HEK293 (cell line): ENCODE results near the gene SMIM10.

Experiments
- MYNN ChIP-seq: fragments of 450-650 bp; formaldehyde crosslinking; IDR thresholded peaks from 2 replicates; pipeline ENCODE4 v1.5.1; 2016; ENCODE audit warnings: missing biosample characterization, missing genetic modification characterization, borderline replicate concordance
- OSR2 ChIP-seq: fragments of 450-650 bp; formaldehyde crosslinking; IDR thresholded peaks from 2 replicates; pipeline ENCODE4 v1.5.1; 2016; ENCODE audit warnings: missing biosample characterization, missing genetic modification characterization
- PRDM4 ChIP-seq: fragments of 450-650 bp; formaldehyde crosslinking; IDR thresholded peaks from 2 replicates; pipeline ENCODE4 v1.5.1; 2017; ENCODE audit warnings: missing biosample characterization, missing genetic modification characterization
- ZBTB17 ChIP-seq: fragments of 450-650 bp; formaldehyde crosslinking; IDR thresholded peaks from 2 replicates; pipeline ENCODE4 v1.5.1; 2016; ENCODE audit warnings: missing biosample characterization, missing genetic modification characterization
- ZBTB48 ChIP-seq: fragments of 450-650 bp; formaldehyde crosslinking; IDR thresholded peaks from 2 replicates; pipeline ENCODE4 v1.5.1; 2016; ENCODE audit warnings: missing biosample characterization, missing genetic modification characterization
- ZFHX2 ChIP-seq: fragments of 450-650 bp; formaldehyde crosslinking; conservative IDR thresholded peaks from 2 replicates; pipeline ENCODE4 v1.5.1; 2016; ENCODE audit warnings: missing biosample characterization, missing genetic modification characterization
- ZNF169 ChIP-seq: fragments of 450-650 bp; formaldehyde crosslinking; IDR thresholded peaks from 2 replicates; pipeline ENCODE4 v1.5.1; 2016; ENCODE audit warnings: missing biosample characterization, missing genetic modification characterization
- ZNF184 ChIP-seq: fragments of 450-650 bp; IDR thresholded peaks from 2 replicates; pipeline ENCODE4 v1.5.1; 2018; ENCODE audit warnings: missing biosample characterization, mild to moderate bottlenecking, missing genetic modification characterization
- ZNF211 ChIP-seq: fragments of 450-650 bp; formaldehyde crosslinking; IDR thresholded peaks from 2 replicates; pipeline ENCODE4 v1.5.1; 2016; ENCODE audit warnings: low read depth, missing biosample characterization, missing genetic modification characterization
- ZNF24 ChIP-seq: fragments of 450-650 bp; formaldehyde crosslinking; IDR thresholded peaks from 2 replicates; pipeline ENCODE4 v1.5.1; 2016; ENCODE audit warnings: missing biosample characterization, missing genetic modification characterization
- ZNF248 ChIP-seq: fragments of 450-650 bp; formaldehyde crosslinking; IDR thresholded peaks from 2 replicates; pipeline ENCODE4 v1.5.1; 2017; ENCODE audit warnings: missing biosample characterization, missing genetic modification characterization
- ZNF335 ChIP-seq: fragments of 450-650 bp; formaldehyde crosslinking; conservative IDR thresholded peaks from 2 replicates; pipeline ENCODE4 v1.5.1; 2016; ENCODE audit warnings: missing biosample characterization, missing genetic modification characterization
- ZNF366 ChIP-seq: fragments of 450-650 bp; formaldehyde crosslinking; conservative IDR thresholded peaks from 2 replicates; pipeline ENCODE4 v1.5.1; 2016; ENCODE audit warnings: missing biosample characterization, missing genetic modification characterization
- ZNF404 ChIP-seq: fragments of 450-650 bp; formaldehyde crosslinking; IDR thresholded peaks from 2 replicates; pipeline ENCODE4 v1.5.1; 2017; ENCODE audit warnings: missing biosample characterization, missing genetic modification characterization
- ZNF658 ChIP-seq: fragments of 450-650 bp; formaldehyde crosslinking; IDR thresholded peaks from 2 replicates; pipeline ENCODE4; 2016; ENCODE audit warnings: missing biosample characterization, missing genetic modification characterization
- ZNF660 ChIP-seq: fragments of 450-650 bp; IDR thresholded peaks from 2 replicates; pipeline ENCODE4 v1.5.1; 2018; ENCODE audit warnings: missing biosample characterization, mild to moderate bottlenecking, missing genetic modification characterization
- ZNF670 ChIP-seq: fragments of 450-650 bp; formaldehyde crosslinking; IDR thresholded peaks from 2 replicates; pipeline ENCODE4 v1.5.1; 2016; ENCODE audit warnings: missing biosample characterization, missing genetic modification characterization, low read depth
- ZNF677 ChIP-seq: fragments of 450-650 bp; IDR thresholded peaks from 2 replicates; pipeline ENCODE4 v1.5.0; 2018; ENCODE audit warnings: missing biosample characterization, mild to moderate bottlenecking, missing genetic modification characterization, moderate library complexity
- ZNF843 ChIP-seq: fragments of 450-650 bp; formaldehyde crosslinking; IDR thresholded peaks from 2 replicates; pipeline ENCODE4 v1.5.1; 2016; ENCODE audit warnings: missing biosample characterization, missing genetic modification characterization
- ZSCAN16 ChIP-seq: fragments of 450-650 bp; formaldehyde crosslinking; IDR thresholded peaks from 2 replicates; pipeline ENCODE4 v1.5.1; 2016; ENCODE audit warnings: missing biosample characterization, missing genetic modification characterization
- ZSCAN30 ChIP-seq: fragments of 450-650 bp; IDR thresholded peaks from 2 replicates; pipeline ENCODE4 v1.5.1; 2018; ENCODE audit warnings: missing biosample characterization, mild to moderate bottlenecking, missing genetic modification characterization, moderate library complexity
- TF ChIP-seq, protein P1 (sequence below): fragments of 450-650 bp; formaldehyde crosslinking; IDR thresholded peaks from 2 replicates; pipeline ENCODE4 v1.5.1; 2016; ENCODE audit warnings: missing biosample characterization, missing genetic modification characterization
- TF ChIP-seq, protein P2 (sequence below): fragments of 450-650 bp; formaldehyde crosslinking; IDR thresholded peaks from 2 replicates; pipeline ENCODE4 v1.5.1; 2016; ENCODE audit warnings: missing biosample characterization, missing genetic modification characterization
- TF ChIP-seq, protein P3 (sequence below): fragments of 450-650 bp; formaldehyde crosslinking; IDR thresholded peaks from 2 replicates; pipeline ENCODE4 v1.5.1; 2017; ENCODE audit warnings: missing biosample characterization, mild to moderate bottlenecking, missing genetic modification characterization, moderate library complexity
- TF ChIP-seq, protein P4 (sequence below): fragments of 450-650 bp; formaldehyde crosslinking; conservative IDR thresholded peaks from 2 replicates; pipeline ENCODE4 v1.5.1; 2016; ENCODE audit warnings: low read depth, missing biosample characterization, missing genetic modification characterization
- TF ChIP-seq, protein P5 (sequence below): fragments of 450-650 bp; formaldehyde crosslinking; IDR thresholded peaks from 2 replicates; pipeline ENCODE4 v1.5.1; 2016; ENCODE audit warnings: missing biosample characterization, missing genetic modification characterization

The SMIM10 gene

GRCh38 chrX:134990801-134991481 lies at the start of gene SMIM10 (continued):
- TF ChIP-seq, protein P1, sequence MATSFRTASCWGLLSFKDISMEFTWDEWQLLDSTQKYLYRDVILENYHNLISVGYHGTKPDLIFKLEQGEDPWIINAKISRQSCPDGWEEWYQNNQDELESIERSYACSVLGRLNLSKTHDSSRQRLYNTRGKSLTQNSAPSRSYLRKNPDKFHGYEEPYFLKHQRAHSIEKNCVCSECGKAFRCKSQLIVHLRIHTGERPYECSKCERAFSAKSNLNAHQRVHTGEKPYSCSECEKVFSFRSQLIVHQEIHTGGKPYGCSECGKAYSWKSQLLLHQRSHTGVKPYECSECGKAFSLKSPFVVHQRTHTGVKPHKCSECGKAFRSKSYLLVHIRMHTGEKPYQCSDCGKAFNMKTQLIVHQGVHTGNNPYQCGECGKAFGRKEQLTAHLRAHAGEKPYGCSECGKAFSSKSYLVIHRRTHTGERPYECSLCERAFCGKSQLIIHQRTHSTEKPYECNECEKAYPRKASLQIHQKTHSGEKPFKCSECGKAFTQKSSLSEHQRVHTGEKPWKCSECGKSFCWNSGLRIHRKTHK (tag by site-specific recombination) = no peak
- TF ChIP-seq ZSCAN16 (tag by site-specific recombination) (no peak), ZNF658 (tag by site-specific recombination) (no peak), ZNF335 (tag by site-specific recombination) (peak; percentile 93), ZSCAN30 (tag by site-specific recombination) (peak; percentile 80), ZNF169 (tag by site-specific recombination) (no peak), ZNF404 (no peak), ZNF248 (tag by site-specific recombination) (no peak), ZNF677 (tag by site-specific recombination) (peak; percentile 42; the same call in 1 of the 2 replicates), ZNF670 (tag by site-specific recombination) (no peak), ZNF24 (tag by site-specific recombination) (peak; percentile 62), ZBTB17 (tag by site-specific recombination) (peak; percentile 84), MYNN (tag by site-specific recombination) (no peak), ZNF660 (tag by site-specific recombination) (peak; percentile 88), ZFHX2 (tag by site-specific recombination) (peak; percentile 83), PRDM4 (tag by site-specific recombination) (no peak), ZBTB48 (tag by site-specific recombination) (peak; percentile 69; the same call in 1 of the 2 replicates), ZNF211 (tag by site-specific recombination) (no peak), ZNF184 (peak; percentile 78; the same call in 1 of the 2 replicates), ZNF843 (peak; percentile 60), ZNF366 (tag by site-specific recombination) (peak; percentile 90), OSR2 (tag by site-specific recombination) (peak; percentile 36; the same call in 1 of the 2 replicates)
- TF ChIP-seq, protein P2, sequence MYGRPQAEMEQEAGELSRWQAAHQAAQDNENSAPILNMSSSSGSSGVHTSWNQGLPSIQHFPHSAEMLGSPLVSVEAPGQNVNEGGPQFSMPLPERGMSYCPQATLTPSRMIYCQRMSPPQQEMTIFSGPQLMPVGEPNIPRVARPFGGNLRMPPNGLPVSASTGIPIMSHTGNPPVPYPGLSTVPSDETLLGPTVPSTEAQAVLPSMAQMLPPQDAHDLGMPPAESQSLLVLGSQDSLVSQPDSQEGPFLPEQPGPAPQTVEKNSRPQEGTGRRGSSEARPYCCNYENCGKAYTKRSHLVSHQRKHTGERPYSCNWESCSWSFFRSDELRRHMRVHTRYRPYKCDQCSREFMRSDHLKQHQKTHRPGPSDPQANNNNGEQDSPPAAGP (tag by site-specific recombination) = peak; percentile 82; the same call in 1 of the 2 replicates
- TF ChIP-seq, protein P3, sequence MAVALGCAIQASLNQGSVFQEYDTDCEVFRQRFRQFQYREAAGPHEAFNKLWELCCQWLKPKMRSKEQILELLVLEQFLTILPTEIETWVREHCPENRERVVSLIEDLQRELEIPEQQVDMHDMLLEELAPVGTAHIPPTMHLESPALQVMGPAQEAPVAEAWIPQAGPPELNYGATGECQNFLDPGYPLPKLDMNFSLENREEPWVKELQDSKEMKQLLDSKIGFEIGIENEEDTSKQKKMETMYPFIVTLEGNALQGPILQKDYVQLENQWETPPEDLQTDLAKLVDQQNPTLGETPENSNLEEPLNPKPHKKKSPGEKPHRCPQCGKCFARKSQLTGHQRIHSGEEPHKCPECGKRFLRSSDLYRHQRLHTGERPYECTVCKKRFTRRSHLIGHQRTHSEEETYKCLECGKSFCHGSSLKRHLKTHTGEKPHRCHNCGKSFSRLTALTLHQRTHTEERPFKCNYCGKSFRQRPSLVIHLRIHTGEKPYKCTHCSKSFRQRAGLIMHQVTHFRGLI (tag by site-specific recombination) = peak; percentile 30; the same call in 1 of the 2 replicates
- TF ChIP-seq, protein P4, sequence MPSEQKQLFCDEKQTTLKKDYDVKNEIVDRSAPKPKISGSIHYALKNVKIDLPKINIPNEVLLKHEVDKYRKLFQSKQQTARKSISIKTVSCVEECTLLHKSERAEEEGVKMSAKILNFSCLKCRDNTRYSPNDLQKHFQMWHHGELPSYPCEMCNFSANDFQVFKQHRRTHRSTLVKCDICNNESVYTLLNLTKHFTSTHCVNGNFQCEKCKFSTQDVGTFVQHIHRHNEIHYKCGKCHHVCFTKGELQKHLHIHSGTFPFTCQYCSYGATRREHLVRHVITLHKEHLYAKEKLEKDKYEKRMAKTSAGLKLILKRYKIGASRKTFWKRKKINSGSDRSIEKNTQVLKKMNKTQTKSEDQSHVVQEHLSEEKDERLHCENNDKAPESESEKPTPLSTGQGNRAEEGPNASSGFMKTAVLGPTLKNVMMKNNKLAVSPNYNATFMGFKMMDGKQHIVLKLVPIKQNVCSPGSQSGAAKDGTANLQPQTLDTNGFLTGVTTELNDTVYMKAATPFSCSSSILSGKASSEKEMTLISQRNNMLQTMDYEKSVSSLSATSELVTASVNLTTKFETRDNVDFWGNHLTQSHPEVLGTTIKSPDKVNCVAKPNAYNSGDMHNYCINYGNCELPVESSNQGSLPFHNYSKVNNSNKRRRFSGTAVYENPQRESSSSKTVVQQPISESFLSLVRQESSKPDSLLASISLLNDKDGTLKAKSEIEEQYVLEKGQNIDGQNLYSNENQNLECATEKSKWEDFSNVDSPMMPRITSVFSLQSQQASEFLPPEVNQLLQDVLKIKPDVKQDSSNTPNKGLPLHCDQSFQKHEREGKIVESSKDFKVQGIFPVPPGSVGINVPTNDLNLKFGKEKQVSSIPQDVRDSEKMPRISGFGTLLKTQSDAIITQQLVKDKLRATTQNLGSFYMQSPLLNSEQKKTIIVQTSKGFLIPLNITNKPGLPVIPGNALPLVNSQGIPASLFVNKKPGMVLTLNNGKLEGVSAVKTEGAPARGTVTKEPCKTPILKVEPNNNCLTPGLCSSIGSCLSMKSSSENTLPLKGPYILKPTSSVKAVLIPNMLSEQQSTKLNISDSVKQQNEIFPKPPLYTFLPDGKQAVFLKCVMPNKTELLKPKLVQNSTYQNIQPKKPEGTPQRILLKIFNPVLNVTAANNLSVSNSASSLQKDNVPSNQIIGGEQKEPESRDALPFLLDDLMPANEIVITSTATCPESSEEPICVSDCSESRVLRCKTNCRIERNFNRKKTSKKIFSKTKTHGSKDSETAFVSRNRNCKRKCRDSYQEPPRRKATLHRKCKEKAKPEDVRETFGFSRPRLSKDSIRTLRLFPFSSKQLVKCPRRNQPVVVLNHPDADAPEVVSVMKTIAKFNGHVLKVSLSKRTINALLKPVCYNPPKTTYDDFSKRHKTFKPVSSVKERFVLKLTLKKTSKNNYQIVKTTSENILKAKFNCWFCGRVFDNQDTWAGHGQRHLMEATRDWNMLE (tag by site-specific recombination) = peak; percentile 37; the same call in 1 of the 2 replicates
- TF ChIP-seq, protein P5, sequence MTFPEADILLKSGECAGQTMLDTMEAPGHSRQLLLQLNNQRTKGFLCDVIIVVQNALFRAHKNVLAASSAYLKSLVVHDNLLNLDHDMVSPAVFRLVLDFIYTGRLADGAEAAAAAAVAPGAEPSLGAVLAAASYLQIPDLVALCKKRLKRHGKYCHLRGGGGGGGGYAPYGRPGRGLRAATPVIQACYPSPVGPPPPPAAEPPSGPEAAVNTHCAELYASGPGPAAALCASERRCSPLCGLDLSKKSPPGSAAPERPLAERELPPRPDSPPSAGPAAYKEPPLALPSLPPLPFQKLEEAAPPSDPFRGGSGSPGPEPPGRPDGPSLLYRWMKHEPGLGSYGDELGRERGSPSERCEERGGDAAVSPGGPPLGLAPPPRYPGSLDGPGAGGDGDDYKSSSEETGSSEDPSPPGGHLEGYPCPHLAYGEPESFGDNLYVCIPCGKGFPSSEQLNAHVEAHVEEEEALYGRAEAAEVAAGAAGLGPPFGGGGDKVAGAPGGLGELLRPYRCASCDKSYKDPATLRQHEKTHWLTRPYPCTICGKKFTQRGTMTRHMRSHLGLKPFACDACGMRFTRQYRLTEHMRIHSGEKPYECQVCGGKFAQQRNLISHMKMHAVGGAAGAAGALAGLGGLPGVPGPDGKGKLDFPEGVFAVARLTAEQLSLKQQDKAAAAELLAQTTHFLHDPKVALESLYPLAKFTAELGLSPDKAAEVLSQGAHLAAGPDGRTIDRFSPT = peak; percentile 80; the same call in 1 of the 2 replicates
